H1 (cell line): ENCODE results near the gene HAND1. TPM values are rescaled to one million over a fixed set of nuclear protein-coding genes. Genes with fewer than 3 reads are reported as not detected.

Source experiments
- CTCF ChIA-PET: fragments of 300-600 bp; sonication (Branson Sonifier 250); formaldehyde crosslinking; loops from one replicate; lab custom pipeline; 2021; ENCODE audit not compliant: partially characterized antibody; lab: Charles Lee
- POLR2A ChIA-PET: fragments of 300-600 bp; sonication (Branson Sonifier 250); formaldehyde crosslinking; loops from one replicate; lab custom pipeline; 2021; ENCODE audit warnings: inconsistent platforms; ENCODE audit not compliant: partially characterized antibody; lab: Charles Lee
- DNase-seq, 2 experiments: peaks; one replicate each; pipeline versions ENCODE4 v3.0.0 to v3.0.0-alpha.2; 2010 to 2022; ENCODE audit warnings: low spot score in 2 of 2, low read depth in 1 of 2, mixed read lengths in 1 of 2
- FAIRE-seq: peaks from 2 replicates; lab custom pipeline; 2011; peaks lifted over from hg19 to GRCh38; lab: Jason Lieb, UNC
- H2AFZ ChIP-seq: 2 replicates; pipeline ENCODE4 v1.8.1; 2012; ENCODE audit warnings: low read length, inconsistent platforms
- H2AK5ac ChIP-seq: 2 replicates; pipeline ENCODE4 v1.6.1; 2013; ENCODE audit warnings: low read depth, low read length
- H2BK120ac ChIP-seq: replicated peaks from 2 replicates; pipeline ENCODE3; 2013; ENCODE audit warnings: low read depth, low read length, inconsistent platforms
- H2BK12ac ChIP-seq: 2 replicates; pipeline ENCODE4 v1.6.1; 2013; ENCODE audit warnings: low read depth, low read length
- H2BK15ac ChIP-seq: 2 replicates; pipeline ENCODE4 v1.6.1; 2013; ENCODE audit warnings: low read length
- H2BK20ac ChIP-seq: 2 replicates; pipeline ENCODE4 v1.6.1; 2013; ENCODE audit warnings: low read length
- H2BK5ac ChIP-seq: 2 replicates; pipeline ENCODE4 v1.6.1; 2013; ENCODE audit warnings: low read depth, low read length
- H3K14ac ChIP-seq: 2 replicates; pipeline ENCODE4 v1.6.1; 2013; ENCODE audit warnings: inconsistent platforms; ENCODE audit not compliant: insufficient read length
- H3K18ac ChIP-seq: 2 replicates; pipeline ENCODE4 v1.6.1; 2013; ENCODE audit warnings: low read length; ENCODE audit errors: extremely low read depth
- H3K23ac ChIP-seq: 2 replicates; pipeline ENCODE4 v1.6.1; 2013; ENCODE audit warnings: inconsistent platforms; ENCODE audit not compliant: insufficient read length
- H3K23me2 ChIP-seq: 2 replicates; pipeline ENCODE4 v1.6.1; 2013; ENCODE audit warnings: low read depth, low read length
- H3K27ac ChIP-seq: 2 replicates; pipeline ENCODE4 v1.6.1; 2011; ENCODE audit warnings: low read depth, low read length, inconsistent platforms
- H3K27me3 ChIP-seq, 4 experiments: replicated peaks in 1 of 4; 1 replicate in 1 of 4; 2 replicates in 3 of 4; pipeline versions ENCODE4 v1.6.1 to v1.8.1; 2011 to 2013; ENCODE audit warnings: low read length in 3 of 4, mild to moderate bottlenecking in 3 of 4, inconsistent platforms in 2 of 4, mixed read lengths in 2 of 4, moderate library complexity in 1 of 4; ENCODE audit not compliant: control insufficient read depth in 3 of 4, insufficient read depth in 3 of 4; ENCODE audit errors: extremely low read depth in 1 of 4
- H3K36me3 ChIP-seq, 4 experiments: 2 replicates each; pipeline versions ENCODE4 v1.6.1 to v1.8.1; 2011 to 2013; ENCODE audit warnings: mild to moderate bottlenecking in 4 of 4, low read length in 3 of 4, moderate library complexity in 2 of 4, control low read depth in 1 of 4, inconsistent platforms in 1 of 4; ENCODE audit not compliant: insufficient read depth in 4 of 4, control insufficient read depth in 2 of 4
- H3K4ac ChIP-seq: replicated peaks from 2 replicates; pipeline ENCODE3; 2013; ENCODE audit warnings: low read length, low read depth, mixed read lengths, inconsistent platforms; ENCODE audit not compliant: insufficient read length
- H3K4me1 ChIP-seq, 4 experiments: replicated peaks in 1 of 4; 1 replicate in 1 of 4; 2 replicates in 3 of 4; pipeline versions ENCODE4 v1.6.1 to v1.8.1; 2011 to 2013; ENCODE audit warnings: low read length in 3 of 4, inconsistent platforms in 2 of 4, mixed read lengths in 1 of 4; ENCODE audit not compliant: insufficient read depth in 4 of 4, control insufficient read depth in 3 of 4
- H3K4me2 ChIP-seq, 2 experiments: 2 replicates each; pipeline versions ENCODE4 v1.6.1 to v1.8.1; 2011 to 2013; ENCODE audit warnings: low read depth in 2 of 2, low read length in 2 of 2, control low read depth in 1 of 2, inconsistent platforms in 1 of 2, mild to moderate bottlenecking in 1 of 2; ENCODE audit not compliant: insufficient read depth in 1 of 2
- H3K4me3 ChIP-seq, 4 experiments: fragments of 200-600, 300-600 bp in 1 of 4; sonication (generic), shearing (Covaris generic), sonication (Bioruptor Twin) in 1 of 4; 2 replicates each; pipeline versions ENCODE4 v1.5.1 to v1.8.1; 2011 to 2016; ENCODE audit warnings: low read length in 4 of 4, low read depth in 3 of 4, control low read depth in 2 of 4, inconsistent platforms in 2 of 4, mild to moderate bottlenecking in 2 of 4, mixed read lengths in 1 of 4, moderate library complexity in 1 of 4; ENCODE audit not compliant: insufficient read depth in 2 of 4; ENCODE audit errors: extremely low read depth in 1 of 4
- H3K56ac ChIP-seq: replicated peaks from 2 replicates; pipeline ENCODE3; 2013; ENCODE audit warnings: low read depth, mild to moderate bottlenecking, mixed read lengths, low read length, inconsistent platforms; ENCODE audit not compliant: insufficient read length
- H3K79me1 ChIP-seq: 2 replicates; pipeline ENCODE4 v1.6.1; 2013; ENCODE audit warnings: low read depth, low read length, control low read depth
- H3K79me2 ChIP-seq, 2 experiments: 2 replicates each; pipeline versions ENCODE4 v1.6.1 to v1.8.1; 2012 to 2013; ENCODE audit warnings: low read length in 2 of 2, mild to moderate bottlenecking in 2 of 2, inconsistent platforms in 1 of 2; ENCODE audit not compliant: insufficient read depth in 2 of 2, control insufficient read depth in 1 of 2
- H3K9ac ChIP-seq, 4 experiments: replicated peaks in 1 of 4; 1 replicate in 1 of 4; 2 replicates in 3 of 4; pipeline versions ENCODE4 v1.6.1 to v1.8.1; 2011 to 2013; ENCODE audit warnings: low read depth in 3 of 4, low read length in 3 of 4, control low read depth in 2 of 4, mild to moderate bottlenecking in 2 of 4, moderate library complexity in 2 of 4, inconsistent platforms in 1 of 4; ENCODE audit errors: extremely low read depth in 1 of 4
- H3K9me3 ChIP-seq, 2 experiments: 2 replicates each; pipeline versions ENCODE4 v1.6.1 to v1.8.1; 2012 to 2013; ENCODE audit warnings: mild to moderate bottlenecking in 2 of 2, moderate library complexity in 2 of 2, control low read depth in 1 of 2, inconsistent platforms in 1 of 2, low read depth in 1 of 2, low read length in 1 of 2, mixed read lengths in 1 of 2; ENCODE audit not compliant: insufficient read depth in 2 of 2
- H4K20me1 ChIP-seq, 2 experiments: replicated peaks in 1 of 2; 2 replicates each; pipeline versions ENCODE3 to v1.8.1; 2011 to 2013; ENCODE audit warnings: inconsistent platforms in 2 of 2, low read length in 2 of 2, mild to moderate bottlenecking in 1 of 2; ENCODE audit not compliant: insufficient read depth in 2 of 2, control insufficient read depth in 1 of 2
- H4K5ac ChIP-seq: 2 replicates; pipeline ENCODE4 v1.6.1; 2013; ENCODE audit warnings: low read length, low read depth, mixed read lengths, inconsistent platforms; ENCODE audit not compliant: insufficient read length
- H4K8ac ChIP-seq: 2 replicates; pipeline ENCODE4 v1.8.0; 2013; ENCODE audit warnings: mild to moderate bottlenecking, moderate library complexity, low read length, inconsistent platforms; ENCODE audit not compliant: insufficient read depth; ENCODE audit errors: extremely low read depth
- H4K91ac ChIP-seq: replicated peaks from 2 replicates; pipeline ENCODE3; 2013; ENCODE audit warnings: low read length, mixed read lengths, inconsistent platforms; ENCODE audit not compliant: insufficient read length
- EP300 ChIP-seq, 2 experiments: IDR thresholded peaks; 1 replicate in 1 of 2; 2 replicates in 1 of 2; pipeline ENCODE4 v1.6.1; 2011 to 2012; ENCODE audit warnings: low read depth in 2 of 2, low read length in 2 of 2, mild to moderate bottlenecking in 2 of 2, borderline replicate concordance in 1 of 2, inconsistent platforms in 1 of 2, moderate library complexity in 1 of 2
- HDAC6 ChIP-seq: IDR thresholded peaks from one replicate; pipeline ENCODE4 v1.7.1; 2012; ENCODE audit warnings: low read depth, mild to moderate bottlenecking, inconsistent platforms, low read length, moderate library complexity
- WGBS, 2 experiments: shearing (Covaris generic) in 1 of 2; methylation state at CpG; one replicate each; pipeline versions ENCODE4 v1.1.6 to v1.1.7; 2013 to 2015; ENCODE audit warnings: low lambda C conversion rate in 2 of 2, mixed read lengths in 2 of 2, inconsistent platforms in 1 of 2, low coverage in 1 of 2, missing lambda C conversion rate in 1 of 2; ENCODE audit not compliant: insufficient replicate concordance in 2 of 2, insufficient coverage in 1 of 2, insufficient read length in 1 of 2; ENCODE audit errors: extremely low coverage in 1 of 2, missing lambda C conversion rate in 1 of 2; 5-methylcytosine and 5-hydroxymethylcytosine counted together
- polyA plus RNA-seq, 7 experiments: library from polyadenylated mRNA; depleted of rRNA in 3 of 7; stranded (reverse) in 5 of 7; unstranded in 2 of 7; fragments of >200 nt in 5 of 7; fragments of 200-250 nt in 2 of 7; gene quantifications; 1 replicate in 5 of 7; 2 replicates in 1 of 7; 4 replicates in 1 of 7; pipeline versions ENCODE4 v1.2.1 to v1.2.3, GENCODE V29; 2011 to 2013; ENCODE audit warnings: missing spikeins in 2 of 7, mixed read lengths in 2 of 7
- total RNA-seq: library from RNA; stranded (reverse); fragmentation: NEBNext Ultra II Directional; extraction: Animal tissue kit (Norgen Biotek cat#: 25700); gene quantifications from 2 replicates; pipeline ENCODE4 v1.2.1, GENCODE V29; 2021
- TF ChIP-seq, protein P1 (sequence below): IDR thresholded peaks from 2 replicates; pipeline ENCODE4 v1.6.1; 2012; ENCODE audit warnings: inconsistent platforms

Gene HAND1
- total and polyA plus RNA-seq, 2 of the 8 experiments (the other 6 are each of a cell fraction or from before 2014, with no cell fraction given) = 0.06 TPM; not detected in 1

DNA sequence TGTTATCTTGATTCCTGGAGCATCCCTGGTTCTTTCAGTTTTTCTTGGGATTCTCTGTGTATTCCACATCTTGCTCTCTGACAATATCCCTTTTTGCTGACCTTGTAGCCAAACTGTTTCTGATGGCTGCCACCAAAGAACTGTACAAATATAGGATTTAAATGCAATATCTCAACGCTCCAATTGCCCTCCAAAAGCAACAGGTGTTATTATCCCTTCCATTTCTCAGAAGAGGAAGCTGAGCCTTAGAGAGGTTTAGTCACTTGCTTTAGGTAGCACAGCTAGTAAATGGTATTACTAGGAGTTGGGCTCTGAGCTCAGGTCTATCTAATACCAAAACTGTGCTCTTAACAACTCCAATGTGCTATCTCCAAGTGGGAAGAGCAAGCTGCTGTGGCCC, 24.2 kb upstream of the HAND1 start:
- Histone ChIP-seq H3K18ac (no peak overlapping the region), H3K56ac (no peak overlapping the region), H3K27me3 (no peaks in the 10 kb centered on the region), H4K8ac (no peak overlapping the region), H3K4me1 (peaks cover 0 to 4% (median 1%) of the 10 kb centered on the region in 4 experiments; a peak in 1 of 7 replicates), H3K14ac (no peak overlapping the region), H2AFZ (no peak overlapping the region), H2BK12ac (no peak overlapping the region), H4K91ac (no peak overlapping the region), H2AK5ac (no peak overlapping the region), H3K9ac (no peak overlapping the region), H3K23me2 (no peaks in the 10 kb centered on the region), H4K20me1 (no peaks in the 10 kb centered on the region), H2BK20ac (no peak overlapping the region), H3K4ac (no peak overlapping the region), H3K79me1 (no peaks in the 10 kb centered on the region), H3K23ac (no peak overlapping the region), H2BK15ac (no peak overlapping the region), H4K5ac (no peak overlapping the region), H3K36me3 (no peaks in the 10 kb centered on the region), H3K9me3 (no peaks in the 10 kb centered on the region), H3K27ac (no peak overlapping the region), H2BK5ac (no peak overlapping the region), H3K4me2 (no peak overlapping the region)
- FAIRE-seq = no peak
- CTCF ChIA-PET = interaction anchor here (0.6 to 7.9 kb wide), 10 partner anchors 9 to 394 kb away, joined by 3 to 87 read pairs (median 6); no protein-coding TSS in a partner anchor
- no peak for DNase-seq
- POLR2A ChIA-PET = no interaction called here
- TF ChIP-seq HDAC6 (no peak), EP300 (IDR thresholded peaks at IDR 0.05; ENCODE audit: borderline replicate concordance in 1 of 2, low read depth in 2 of 2, low read length in 2 of 2) (no peak)
- TF ChIP-seq, protein P1, sequence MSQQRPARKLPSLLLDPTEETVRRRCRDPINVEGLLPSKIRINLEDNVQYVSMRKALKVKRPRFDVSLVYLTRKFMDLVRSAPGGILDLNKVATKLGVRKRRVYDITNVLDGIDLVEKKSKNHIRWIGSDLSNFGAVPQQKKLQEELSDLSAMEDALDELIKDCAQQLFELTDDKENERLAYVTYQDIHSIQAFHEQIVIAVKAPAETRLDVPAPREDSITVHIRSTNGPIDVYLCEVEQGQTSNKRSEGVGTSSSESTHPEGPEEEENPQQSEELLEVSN = no peak
- TF ChIP-seq, all 59 proteins: peak for 0
- Histone ChIP-seq H3K4me3 (no peak overlapping the region), H2BK120ac (no peak overlapping the region), H3K79me2 (no peaks in the 10 kb centered on the region)
- WGBS, 2 experiments = 89% methylated on average over 1 of the region's 1 CpG; no CpG with 5 or more reads in 1 of the 2 experiments
